ENCODE results near the gene SREBF1.

- peak; percentile 35 for TF ChIP-seq CTCF (IDR thresholded peaks at IDR 0.05; ENCODE audit: borderline replicate concordance, extremely low read depth, low read length, poor library complexity, severe bottlenecking)
- TF ChIP-seq EZH2 (IDR thresholded peaks at IDR 0.05; ENCODE audit: borderline replicate concordance, low read depth, low read length, severe bottlenecking): no peak
Measured at GRCh38 chr17:17849147-17849820, 12.5 kb upstream of the SREBF1 start.
